WERI-Rb-1 (cell line): ENCODE results near the gene MYT1.
A peak's percentile ranks its signal among the peaks of the same experiment; 100 is the strongest.

ENCODE experiments used
- DNase-seq: peaks from one replicate; pipeline ENCODE4 v3.0.0-alpha.2; 2020
- H3K27ac ChIP-seq: fragments of 250-450 bp; sonication (Bioruptor Pico); 2 replicates; pipeline ENCODE4 v1.5.1; 2020; ENCODE audit warnings: mild to moderate bottlenecking, moderate library complexity
- H3K27me3 ChIP-seq: fragments of 250-450 bp; sonication (Bioruptor Pico); 2 replicates; pipeline ENCODE4 v1.5.1; 2021; ENCODE audit warnings: mild to moderate bottlenecking, low read depth, moderate library complexity; ENCODE audit not compliant: insufficient read depth, severe bottlenecking
- H3K36me3 ChIP-seq: fragments of 250-450 bp; sonication (Bioruptor Pico); 2 replicates; pipeline ENCODE4 v1.5.1; 2020; ENCODE audit warnings: mild to moderate bottlenecking, moderate library complexity
- H3K4me3 ChIP-seq: 2 replicates; pipeline ENCODE4 v1.5.1; 2011; ENCODE audit warnings: low read depth, mild to moderate bottlenecking, control low read depth, low read length
- H3K9me3 ChIP-seq: fragments of 250-450 bp; sonication (Bioruptor Pico); 2 replicates; pipeline ENCODE4 v1.5.1; 2021; ENCODE audit warnings: mild to moderate bottlenecking, moderate library complexity; ENCODE audit not compliant: severe bottlenecking
- CTCF ChIP-seq: IDR thresholded peaks from 2 replicates; pipeline ENCODE4 v1.5.1; 2011; ENCODE audit warnings: low read depth, mild to moderate bottlenecking, control low read depth, inconsistent platforms, low read length

MYT1 gene

GRCh38 chr20:64160118-64160517 lies 4.1 kb upstream of the MYT1 start:
- H3K27me3 ChIP-seq = no peaks in the 10 kb centered on the region
- DNase-seq = no peak
- no peaks in the 10 kb centered on the region for H3K9me3 ChIP-seq
- peak overlapping the region; percentile 95 for H3K27ac ChIP-seq
- no peak overlapping the region for H3K4me3 ChIP-seq
- no peak for TF ChIP-seq CTCF
- no peaks in the 10 kb centered on the region for H3K36me3 ChIP-seq

GRCh38 chr20:64160526-64161355 lies 3.5 kb upstream of the MYT1 start:
- H3K36me3 ChIP-seq = no peaks in the 10 kb centered on the region
- DNase-seq = peak; percentile 74
- no peaks in the 10 kb centered on the region for H3K27me3 ChIP-seq
- H3K4me3 ChIP-seq = peak overlapping the region; percentile 48
- H3K9me3 ChIP-seq = no peaks in the 10 kb centered on the region
- peak overlapping the region; percentile 95 for H3K27ac ChIP-seq
- TF ChIP-seq CTCF = no peak

- Histone ChIP-seq H3K27ac (peak overlapping the region; percentile 95), H3K9me3 (no peaks in the 10 kb centered on the region), H3K36me3 (no peaks in the 10 kb centered on the region), H3K27me3 (no peaks in the 10 kb centered on the region), H3K4me3 (peak overlapping the region; percentile 48)
- TF ChIP-seq CTCF = no peak
- DNase-seq = peak; percentile 42
Measured at GRCh38 chr20:64161356-64162238, 2.7 kb upstream of the MYT1 start.

- Histone ChIP-seq H3K4me3 (peak overlapping the region; percentile 48), H3K27me3 (no peaks in the 10 kb centered on the region)
- TF ChIP-seq CTCF = no peak
Measured at GRCh38 chr20:64162239-64162910, 1.9 kb upstream of the MYT1 start.

GRCh38 chr20:64163776-64164122 lies 503 bp upstream of the MYT1 start:
- no peaks in the 10 kb centered on the region for H3K9me3 ChIP-seq
- H3K4me3 ChIP-seq = peak overlapping the region; percentile 42
- TF ChIP-seq CTCF = no peak
- no peaks in the 10 kb centered on the region for H3K36me3 ChIP-seq
- peak overlapping the region; percentile 95 for H3K27ac ChIP-seq
- no peak for DNase-seq
- H3K27me3 ChIP-seq = no peaks in the 10 kb centered on the region

More at GRCh38 chr20:64162239-64162910, 1.9 kb upstream of the MYT1 start:
- no peaks in the 10 kb centered on the region for H3K9me3 ChIP-seq
- H3K27ac ChIP-seq = peak overlapping the region; percentile 95
- no peak for DNase-seq
- no peaks in the 10 kb centered on the region for H3K36me3 ChIP-seq
